HG02571 (cell line): Measurements from ENCODE around the gene IFNL3.
"Not testable (repeated sequence)": the region's sequence is repeated elsewhere in the genome, so short reads cannot be mapped to it uniquely, and the experiment has no call there.

Experiments
- ATAC-seq: cut with Tn5 transposase; IDR thresholded peaks from one replicate; pipeline ENCODE4 v1.9.1; 2021; ENCODE audit warnings: mild to moderate bottlenecking, moderate library complexity; ENCODE audit not compliant: unreplicated experiment

IFNL3 gene

DNA sequence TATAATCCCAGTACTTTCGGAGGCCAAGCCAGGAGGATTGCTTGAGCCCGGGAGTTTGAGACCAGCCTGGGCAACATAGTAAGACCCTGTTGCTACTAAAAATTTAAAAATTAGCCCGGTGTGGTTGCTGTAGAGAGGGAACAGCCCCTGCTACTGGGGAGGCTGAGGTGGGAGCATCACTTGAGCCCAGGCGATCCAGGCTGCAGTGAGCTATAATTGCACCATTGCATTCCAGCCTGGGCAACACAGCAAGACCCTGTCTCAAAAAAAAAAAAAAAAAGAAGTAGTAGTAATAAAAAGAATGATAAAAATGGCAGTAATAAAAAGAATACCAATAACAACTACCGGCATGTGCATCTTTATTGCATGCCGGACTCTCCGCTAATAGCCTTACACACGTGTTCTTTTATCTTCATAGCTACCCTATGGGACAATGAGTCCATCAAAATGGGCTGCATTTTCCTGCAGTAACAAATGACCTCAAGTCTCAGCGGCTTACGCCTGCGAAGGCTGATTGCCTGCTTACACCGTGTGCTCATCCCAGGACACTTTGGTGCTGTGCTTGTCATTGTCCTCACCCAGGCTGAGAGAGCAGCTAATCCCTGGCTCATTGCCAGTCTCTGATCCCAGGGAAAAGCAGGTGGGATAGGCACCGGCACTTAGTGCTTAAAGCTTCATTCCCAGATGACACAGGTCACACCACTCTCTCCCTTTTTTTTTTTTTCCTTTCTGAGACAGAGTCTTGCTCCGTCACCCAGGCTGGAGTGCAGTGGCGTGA is 26.4 kb downstream of the IFNL3 start:
- no peak for ATAC-seq

DNA sequence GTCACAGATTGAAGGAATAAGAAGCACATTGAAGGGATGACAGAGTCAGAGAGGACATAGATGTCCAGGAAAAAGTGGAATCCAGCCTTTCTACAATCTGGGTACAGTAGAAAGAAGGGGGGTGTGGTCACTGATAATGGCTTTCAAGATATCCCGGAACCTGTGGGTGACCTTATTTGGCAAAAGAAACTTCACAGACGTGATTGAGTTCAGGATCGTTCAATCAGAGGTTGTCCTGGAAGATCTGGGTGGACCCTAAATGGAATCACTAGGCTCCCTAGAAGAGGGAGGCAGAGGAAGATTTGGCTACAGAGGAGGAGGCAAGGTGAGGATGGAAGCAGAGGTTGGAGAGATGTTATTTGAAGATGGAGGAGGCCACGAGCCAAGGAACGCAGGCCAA is 27.7 kb downstream of the IFNL3 start:
- no peak for ATAC-seq

DNA sequence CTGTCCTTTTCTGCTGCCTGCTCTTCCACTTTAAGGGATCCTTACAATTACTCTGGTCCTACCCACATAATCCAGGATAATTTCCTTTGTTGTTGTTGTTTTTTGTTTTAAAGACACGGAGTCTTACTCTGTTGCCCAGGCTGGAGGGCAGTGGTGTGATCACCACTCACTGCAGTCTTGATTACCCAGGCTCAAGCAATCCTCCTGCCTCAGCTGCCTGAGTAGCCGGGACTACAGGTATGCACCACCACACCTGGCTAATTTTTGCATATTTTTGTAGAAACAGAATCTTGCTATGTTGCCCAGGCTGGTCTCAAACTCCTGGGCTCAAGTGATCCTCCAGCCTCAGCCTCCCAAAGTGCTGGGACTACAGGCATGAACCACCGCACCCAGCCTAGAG is 29.5 kb downstream of the IFNL3 start:
- not testable (repeated sequence) for ATAC-seq

DNA sequence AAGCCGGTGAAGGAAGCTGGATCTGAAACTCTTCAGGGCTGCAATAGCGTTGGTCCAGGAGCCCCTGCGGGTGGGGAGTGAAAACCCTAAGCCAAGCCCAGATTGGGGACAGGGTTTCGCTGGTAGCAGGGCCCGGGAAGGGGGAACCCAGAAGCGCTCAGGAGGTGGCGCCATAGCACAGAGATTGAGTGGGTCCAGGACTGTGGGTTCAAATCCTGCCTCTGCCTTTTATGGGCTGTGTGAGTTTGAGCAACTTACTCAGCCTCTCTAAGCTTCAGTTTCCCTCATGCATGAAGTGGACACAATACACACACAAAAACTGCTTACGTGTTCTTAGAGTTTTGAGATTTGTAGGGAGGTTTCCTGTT is 32.4 kb downstream of the IFNL3 start:
- no peak for ATAC-seq

DNA sequence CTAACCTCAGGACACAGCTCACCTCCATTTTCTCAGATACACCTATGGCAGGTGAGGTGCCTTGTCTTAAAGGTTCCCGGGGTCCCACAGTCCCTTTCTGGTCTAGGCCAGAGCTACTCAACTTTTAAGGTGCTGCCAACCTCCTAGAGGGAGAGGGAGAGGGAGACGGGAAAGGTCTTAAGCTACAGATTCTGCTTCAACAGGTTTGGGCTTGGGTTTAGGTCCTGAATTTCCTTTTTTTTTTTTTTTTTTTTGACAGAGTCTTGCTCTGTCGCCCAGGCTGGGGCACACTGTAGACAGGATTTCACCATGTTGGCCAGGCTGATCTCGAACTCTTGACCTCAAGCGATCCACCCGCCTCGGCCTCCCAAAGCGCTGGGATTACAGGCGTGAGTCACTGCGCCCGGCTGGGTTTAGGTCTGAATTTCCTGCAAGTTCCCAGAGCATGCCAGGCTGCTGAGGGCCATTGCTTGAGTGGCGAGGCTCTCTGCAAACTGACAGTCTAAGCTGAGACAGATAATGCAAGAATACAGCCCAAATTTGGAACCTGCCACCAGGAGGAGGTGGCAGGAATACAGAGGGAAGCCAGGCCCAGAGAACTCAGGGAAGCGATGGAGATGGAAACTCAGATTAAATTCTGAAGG is 33.0 kb downstream of the IFNL3 start:
- ATAC-seq, result no peak

DNA sequence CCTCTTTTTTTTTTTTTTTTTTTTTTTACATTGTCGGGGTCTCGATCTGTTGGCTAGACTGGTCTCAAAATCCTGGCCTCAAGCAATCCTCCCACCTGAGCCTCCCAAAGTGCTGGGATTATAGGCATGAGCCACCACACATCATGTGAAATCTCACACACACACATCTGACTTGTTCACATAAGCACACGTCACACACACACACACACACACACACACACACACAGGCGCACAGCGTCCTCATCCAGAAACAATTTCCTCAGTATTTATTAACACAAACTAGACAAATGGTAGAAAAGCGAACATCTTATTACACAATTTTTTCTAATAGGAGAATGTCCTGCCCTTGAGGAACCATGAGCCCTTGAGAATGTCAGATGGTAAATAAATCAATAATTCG is 35.6 kb downstream of the IFNL3 start:
- ATAC-seq, result no peak

DNA sequence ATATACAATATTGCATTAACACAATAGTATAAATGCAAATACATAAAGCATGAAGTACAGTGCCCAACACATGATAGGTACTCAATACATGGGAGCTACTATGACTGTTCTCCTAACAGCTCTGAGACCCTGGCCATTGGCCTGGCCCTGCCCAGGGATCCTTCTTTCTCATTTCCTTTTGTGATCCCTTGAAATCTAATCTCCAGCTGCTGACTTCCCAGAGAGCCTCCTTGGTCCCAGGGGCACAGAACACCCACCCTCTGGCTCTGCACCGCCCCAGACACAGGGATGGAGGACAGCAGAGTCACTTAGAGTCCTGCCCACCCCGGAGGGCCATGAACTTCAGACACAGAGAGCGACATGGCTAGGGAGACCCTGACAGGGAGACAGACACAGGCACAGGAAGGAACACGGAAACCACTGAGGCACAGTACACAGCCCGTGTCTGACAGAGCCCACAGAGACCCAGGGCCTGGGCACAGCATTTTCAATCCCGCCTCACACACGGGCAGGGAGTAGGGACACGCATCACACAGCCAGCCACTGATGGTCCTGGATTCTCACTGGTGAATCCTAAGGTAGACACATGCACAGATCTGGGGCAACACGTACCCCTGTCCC is 36.5 kb downstream of the IFNL3 start:
- no peak for ATAC-seq

DNA sequence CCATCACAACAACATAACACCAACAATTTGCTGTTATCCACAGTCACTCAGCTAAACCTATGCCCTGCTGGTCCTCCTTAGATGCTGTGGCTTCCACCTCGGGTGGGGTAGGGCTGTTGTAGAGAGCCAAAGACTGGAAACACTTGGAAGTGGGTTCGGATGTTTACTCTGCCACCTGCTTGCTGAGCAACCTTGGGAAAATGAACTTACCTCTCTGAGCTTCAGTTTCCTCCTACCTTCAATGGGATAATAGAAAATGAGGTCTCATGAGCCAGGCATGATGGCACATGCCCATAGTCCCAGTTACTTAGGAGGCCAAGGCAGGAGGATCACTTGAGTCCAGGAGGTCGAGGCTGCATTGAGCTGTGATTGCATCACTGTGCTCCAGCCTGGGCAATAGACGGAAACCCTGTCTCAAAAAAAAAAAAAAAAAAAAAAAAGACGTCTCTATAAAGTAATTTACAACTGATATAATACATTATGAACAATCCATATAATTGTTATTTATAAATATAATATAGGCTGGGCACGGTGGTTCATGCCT is 37.4 kb downstream of the IFNL3 start:
- ATAC-seq, result no peak

DNA sequence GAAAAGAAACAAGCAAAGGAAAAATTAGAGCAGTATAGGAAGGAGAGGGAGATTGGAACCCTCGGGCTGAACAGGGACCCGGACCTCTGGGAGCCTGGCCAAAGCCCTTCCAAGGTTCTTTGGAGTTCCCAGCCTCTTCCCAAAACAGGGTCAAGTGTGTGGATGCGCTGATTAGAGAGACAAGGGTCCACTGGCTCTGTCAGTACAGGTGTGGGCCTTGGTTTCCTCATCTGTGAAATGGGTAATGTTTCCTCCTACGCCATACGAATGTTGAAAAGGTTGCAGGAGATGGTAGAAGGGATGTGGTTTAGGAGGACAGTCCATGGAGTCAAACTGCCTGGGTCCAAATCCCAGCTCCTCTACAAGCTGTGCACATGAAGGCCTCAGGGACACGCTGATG is 38.7 kb downstream of the IFNL3 start:
- ATAC-seq, result no peak

DNA sequence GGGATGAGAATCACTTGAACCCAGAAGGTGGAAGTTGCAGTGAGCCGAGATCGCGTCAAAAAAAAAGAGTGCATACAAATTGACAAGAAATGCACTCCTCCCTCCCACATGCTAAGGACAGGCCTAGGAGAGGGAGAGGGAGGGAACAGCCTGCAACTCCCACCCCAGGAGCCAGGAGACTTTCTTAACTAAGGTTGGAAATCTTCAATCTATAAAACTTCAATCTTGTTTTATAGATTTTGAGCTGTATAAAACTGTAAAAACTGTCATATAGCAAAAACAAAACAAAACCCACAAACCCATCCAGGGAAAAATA is 39.4 kb downstream of the IFNL3 start:
- no peak for ATAC-seq

DNA sequence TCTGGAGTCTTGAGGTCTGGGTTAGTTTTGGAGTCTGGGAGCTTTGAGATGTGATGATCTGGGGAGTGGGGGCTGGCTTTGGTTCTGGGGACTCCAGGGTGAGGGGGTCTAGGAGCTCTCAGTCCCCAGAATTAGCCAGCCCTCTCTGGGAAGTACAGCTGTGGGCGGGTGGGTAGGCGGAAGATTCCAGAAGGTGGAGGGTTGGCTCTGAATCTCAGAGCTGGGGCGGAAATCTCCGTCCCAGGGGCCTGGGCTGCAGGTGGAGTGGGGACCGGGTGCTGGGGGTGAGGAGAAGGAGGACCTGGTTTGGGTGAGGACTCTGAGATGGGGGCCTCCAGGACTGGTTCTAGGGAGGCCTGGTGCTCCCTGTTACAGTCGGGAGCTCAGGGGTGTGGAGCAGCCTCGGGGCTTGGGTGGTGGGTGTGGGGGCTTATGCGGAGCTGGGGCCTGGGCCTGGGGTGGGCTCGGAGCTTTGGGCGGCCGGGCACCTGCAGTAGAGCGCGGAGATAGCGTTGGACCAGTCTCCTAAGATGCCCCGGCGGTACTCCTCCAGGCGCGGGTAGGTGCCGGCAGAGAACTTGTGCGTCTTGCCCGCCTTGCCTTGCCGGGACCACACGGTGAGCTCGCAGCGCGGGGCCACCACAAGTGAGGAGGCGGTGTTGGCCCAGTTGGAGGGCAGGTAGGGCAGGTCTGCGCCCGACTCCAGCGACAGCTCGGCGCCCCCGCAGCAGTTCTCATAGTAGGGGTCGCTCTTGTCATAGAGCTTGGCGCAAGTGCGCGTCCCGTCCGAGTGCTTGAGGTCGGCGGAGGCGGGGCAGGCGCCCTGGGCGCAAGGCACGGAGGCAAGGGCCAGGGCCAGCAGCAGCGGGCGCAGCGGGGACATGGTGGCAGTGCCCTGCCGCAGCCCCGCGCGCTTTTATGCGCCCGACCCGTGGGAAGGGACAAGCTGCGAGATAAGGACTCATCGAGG is 41.1 kb downstream of the IFNL3 start, which contains the start of gene SYCN:
SYCN (minus strand) TSS at position 892 of the 970 bp plus-strand sequence; CDS start at position 883, 9 bp downstream.
- no peak for ATAC-seq

DNA sequence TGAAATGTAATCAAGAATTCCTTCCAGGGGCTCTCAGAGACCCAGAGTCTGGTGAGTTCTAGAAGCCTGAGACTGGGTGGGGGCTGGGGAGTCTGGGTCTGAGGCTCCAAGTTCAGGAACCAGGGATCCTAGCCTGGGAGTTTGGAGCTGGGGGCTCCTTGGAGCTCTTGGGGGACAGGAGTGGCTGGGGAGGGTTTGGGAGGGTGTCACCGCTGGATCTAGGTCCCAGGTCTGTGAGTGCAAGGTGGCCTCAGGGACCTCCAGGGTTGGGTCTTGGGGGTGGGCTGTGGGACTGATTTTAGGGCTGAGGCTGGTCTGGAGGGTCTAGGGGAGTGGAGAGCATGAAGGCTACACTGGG is 41.8 kb downstream of the IFNL3 start:
- no peak for ATAC-seq

DNA sequence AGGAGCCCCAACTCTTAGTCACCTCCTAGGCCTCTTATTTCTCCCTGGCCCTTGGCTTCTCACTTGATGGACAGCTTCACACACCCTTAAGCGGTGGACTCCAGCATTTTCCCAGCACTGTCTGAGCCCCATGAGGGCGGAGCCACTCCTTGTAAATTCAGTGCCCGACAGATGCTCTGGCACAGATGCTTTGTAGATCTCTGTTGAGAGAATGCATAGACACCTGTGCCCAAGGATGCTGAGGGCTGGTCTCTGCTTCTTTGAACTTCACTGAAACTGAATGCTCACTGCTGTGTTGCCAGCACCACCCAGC is 44.0 kb downstream of the IFNL3 start:
- no peak for ATAC-seq

DNA sequence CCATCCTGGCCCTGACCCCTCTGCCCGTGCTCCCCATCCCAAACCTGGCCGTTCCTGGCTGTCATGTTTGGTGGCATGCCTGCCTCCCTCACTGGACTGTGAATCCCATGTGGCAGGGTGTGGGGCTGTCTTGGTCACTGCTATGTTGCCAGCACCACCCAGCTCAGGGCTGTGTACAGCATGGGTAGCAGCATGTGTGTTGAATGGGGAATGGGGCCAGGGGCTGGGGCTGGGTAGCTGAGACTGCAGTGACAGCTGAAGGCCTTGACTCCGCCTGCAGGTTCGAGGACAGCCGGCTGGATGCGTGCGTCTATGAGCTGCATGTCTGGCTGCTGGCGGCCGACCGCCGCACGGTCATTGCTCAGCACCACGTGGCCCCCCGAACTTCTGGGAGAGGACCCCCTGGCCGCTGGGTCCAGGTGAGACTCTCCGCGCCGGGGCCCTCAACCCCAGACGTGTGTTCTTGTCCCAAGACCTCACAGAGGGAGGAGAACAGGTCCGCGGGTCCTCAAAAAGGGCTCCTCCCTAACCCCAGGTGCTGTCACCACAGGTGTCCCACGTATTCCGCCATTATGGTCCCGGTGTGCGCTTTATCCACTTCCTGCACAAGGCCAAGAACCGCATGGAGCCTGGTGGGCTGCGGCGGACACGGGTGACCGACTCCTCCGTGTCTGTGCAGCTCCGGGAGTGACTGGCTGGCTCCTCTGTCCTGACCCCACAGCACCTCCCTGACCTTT is 44.6 kb downstream of the IFNL3 start:
- ATAC-seq, result no peak

DNA sequence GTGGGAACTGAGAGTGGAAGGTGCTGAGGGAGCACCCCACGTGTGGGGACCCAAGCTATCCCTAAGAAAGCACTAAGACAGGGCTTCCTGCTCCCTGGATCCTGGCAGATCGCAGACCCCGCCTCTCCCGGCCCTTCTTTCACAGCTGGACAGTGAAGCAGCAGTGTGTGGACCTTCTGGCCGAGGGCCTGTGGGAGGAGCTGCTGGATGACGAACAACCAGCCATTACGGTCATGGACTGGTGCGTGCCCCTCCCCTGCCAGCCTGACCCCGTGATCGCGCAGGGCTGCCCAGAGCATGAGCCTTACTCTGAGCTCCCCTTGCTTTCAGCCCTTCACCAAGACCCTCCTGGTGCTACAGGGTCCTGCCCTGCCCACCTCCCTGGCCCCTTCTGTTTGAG is 45.8 kb downstream of the IFNL3 start:
- no peak for ATAC-seq

DNA sequence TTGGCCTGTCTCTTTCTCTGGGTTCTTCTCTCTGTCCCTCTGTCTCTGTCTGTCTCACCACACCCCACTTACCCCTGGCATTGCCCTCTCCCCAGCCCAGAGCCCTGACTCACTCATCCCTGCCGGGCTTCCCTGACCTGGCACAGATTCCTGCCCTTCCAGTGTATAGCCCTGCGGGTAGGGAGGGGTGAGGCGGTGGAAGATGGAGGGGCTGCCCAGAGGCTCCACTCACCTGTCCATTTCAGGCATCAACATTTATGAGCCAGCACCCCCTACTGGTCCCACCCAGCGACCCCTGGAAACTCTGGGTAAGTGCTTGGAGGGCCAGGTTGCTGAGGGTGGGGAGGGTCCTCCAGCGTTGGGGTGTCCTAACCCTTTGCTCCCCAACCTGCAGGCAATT is 47.0 kb downstream of the IFNL3 start:
- ATAC-seq, result no peak

DNA sequence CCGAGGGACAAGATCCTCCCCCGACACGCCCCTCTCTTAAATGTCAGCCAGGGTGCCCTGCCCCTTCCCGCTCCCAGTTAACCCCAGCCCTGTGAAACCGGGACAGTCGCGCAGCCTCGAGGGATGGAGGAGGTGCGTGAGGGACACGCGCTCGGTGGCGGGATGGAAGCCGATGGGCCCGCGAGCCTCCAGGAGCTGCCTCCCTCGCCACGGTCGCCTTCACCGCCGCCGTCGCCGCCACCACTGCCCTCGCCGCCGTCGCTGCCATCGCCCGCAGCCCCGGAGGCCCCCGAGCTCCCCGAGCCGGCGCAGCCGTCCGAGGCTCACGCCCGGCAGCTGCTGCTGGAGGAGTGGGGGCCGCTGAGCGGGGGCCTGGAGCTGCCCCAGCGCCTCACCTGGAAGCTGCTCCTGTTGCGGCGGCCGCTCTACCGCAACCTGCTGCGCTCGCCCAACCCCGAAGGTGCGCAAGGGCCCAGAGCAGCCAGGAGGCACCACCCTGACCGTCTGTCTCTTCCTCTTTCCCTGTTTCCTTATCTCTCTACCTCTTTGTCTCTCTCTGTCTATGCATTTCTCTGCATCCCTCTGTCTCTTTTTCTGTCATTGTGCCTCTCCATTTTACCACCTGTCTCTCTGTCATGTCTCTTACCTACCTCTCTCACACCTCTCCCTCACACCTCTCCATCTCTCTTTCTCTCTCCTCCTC is 47.8 kb downstream of the IFNL3 start, which contains the start of gene NCCRP1:
NCCRP1 (plus strand) TSS at position 105 of the 703 bp plus-strand sequence; CDS start at position 124, 19 bp downstream.
- ATAC-seq, result no peak

DNA sequence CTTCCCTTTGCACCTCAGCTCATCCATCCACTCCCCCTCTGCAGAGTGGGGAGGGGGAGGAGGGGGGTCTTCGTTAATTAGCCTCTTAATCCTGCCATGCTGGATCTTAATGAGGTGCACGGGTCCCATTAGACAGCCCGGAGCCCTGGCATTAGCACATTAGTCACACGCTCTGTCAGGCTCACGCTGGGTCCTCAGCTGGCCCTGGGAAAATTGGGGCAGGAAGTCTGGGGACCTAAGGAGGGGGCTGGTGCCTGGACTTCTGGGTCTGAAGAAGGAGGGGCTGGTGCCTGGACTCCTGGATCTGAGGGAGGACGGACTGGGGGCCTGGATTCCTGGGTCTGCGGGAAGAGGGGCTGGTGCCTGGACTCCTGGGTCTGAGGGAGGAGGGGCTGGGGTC is 48.5 kb downstream of the IFNL3 start:
- no peak for ATAC-seq

DNA sequence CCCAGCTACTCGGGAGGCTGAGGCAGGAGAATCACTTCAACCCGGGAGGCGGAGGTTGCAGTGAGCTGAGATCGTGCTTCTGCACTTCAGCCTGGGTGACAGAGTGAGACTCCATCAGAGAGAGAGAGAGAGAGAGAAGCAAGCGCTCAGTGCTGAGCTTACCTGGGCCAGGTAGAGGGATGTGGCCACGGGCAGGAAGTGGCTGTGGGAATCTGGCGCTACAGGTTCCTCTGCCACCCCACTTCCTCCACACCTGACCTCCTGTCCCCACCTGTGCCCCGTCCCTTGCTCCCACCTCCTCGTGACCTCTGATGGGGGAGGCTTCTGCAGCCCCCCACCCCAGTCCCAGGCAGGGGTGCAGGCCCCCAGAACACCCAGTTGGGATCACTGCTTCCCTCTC is 49.1 kb downstream of the IFNL3 start:
- no peak for ATAC-seq
